Osteoblast (primary cell): ENCODE measurements around the gene LGI1. TPM values are rescaled to one million over a fixed set of nuclear protein-coding genes. Genes with fewer than 3 reads are reported as not detected.

Source experiments
- DNase-seq: peaks from one replicate; pipeline ENCODE4 v3.0.0; 2011; ENCODE audit warnings: low spot score, mixed read lengths; ENCODE audit not compliant: insufficient read length; ENCODE audit errors: missing footprints
- H2AFZ ChIP-seq: 2 replicates; pipeline ENCODE4 v1.6.0; 2011; ENCODE audit warnings: mild to moderate bottlenecking, low read length
- H3K27ac ChIP-seq: 2 replicates; pipeline ENCODE4 v1.5.1; 2011; ENCODE audit warnings: mild to moderate bottlenecking, low read depth, low read length, moderate library complexity
- H3K27me3 ChIP-seq: 2 replicates; pipeline ENCODE4 v1.6.0; 2012; ENCODE audit warnings: mild to moderate bottlenecking, control low read depth, inconsistent platforms, low read length, moderate library complexity; ENCODE audit not compliant: insufficient read depth
- H3K36me3 ChIP-seq: 2 replicates; pipeline ENCODE4 v1.5.1; 2011; ENCODE audit warnings: mild to moderate bottlenecking, low read length, control low read depth, moderate library complexity; ENCODE audit not compliant: insufficient read depth
- H3K4me1 ChIP-seq: 2 replicates; pipeline ENCODE4 v1.5.1; 2011; ENCODE audit warnings: mild to moderate bottlenecking, low read length, control low read depth, moderate library complexity; ENCODE audit not compliant: insufficient read depth
- H3K4me2 ChIP-seq: 2 replicates; pipeline ENCODE4 v1.6.0; 2011; ENCODE audit warnings: mild to moderate bottlenecking, low read length; ENCODE audit not compliant: insufficient read depth
- H3K4me3 ChIP-seq: fragments of 200-600 bp; sonication (generic); 3 replicates; pipeline ENCODE4 v1.5.1; 2012; ENCODE audit warnings: mild to moderate bottlenecking, low read length, inconsistent platforms; ENCODE audit not compliant: insufficient read depth
- H3K79me2 ChIP-seq: 2 replicates; pipeline ENCODE4 v1.6.0; 2012; ENCODE audit warnings: mild to moderate bottlenecking, low read length, control low read depth, inconsistent platforms; ENCODE audit not compliant: insufficient read depth
- H3K9me3 ChIP-seq: 2 replicates; pipeline ENCODE4 v1.5.1; 2011; ENCODE audit warnings: low read depth, low read length, control low read depth
- H4K20me1 ChIP-seq: 2 replicates; pipeline ENCODE4 v1.6.0; 2012; ENCODE audit warnings: mild to moderate bottlenecking, low read length, control low read depth; ENCODE audit not compliant: insufficient read depth
- total RNA-seq: library from RNA; depleted of rRNA; stranded (reverse); fragments of >200 nt; gene quantifications from 2 replicates; pipeline ENCODE4 v1.2.3, GENCODE V29; 2012
- TF ChIP-seq, protein P1 (sequence below): IDR thresholded peaks from 2 replicates; pipeline ENCODE4 v1.5.1; 2011; ENCODE audit warnings: mild to moderate bottlenecking, low read depth, low read length, moderate library complexity; ENCODE audit errors: extremely low read depth

The LGI1 gene
- total RNA-seq, 1 donor: not detected

GRCh38 chr10:93742633-93743349, 14.9 kb upstream of the LGI1 start:
- H3K4me2 ChIP-seq: peak overlapping the region; percentile 44
- H3K36me3 ChIP-seq: no peaks in the 10 kb centered on the region
- H3K4me3 ChIP-seq: no peak overlapping the region
- peak overlapping the region; percentile 26 for H2AFZ ChIP-seq
- no peaks in the 10 kb centered on the region for H4K20me1 ChIP-seq
- H3K79me2 ChIP-seq: no peaks in the 10 kb centered on the region
- H3K9me3 ChIP-seq: no peaks in the 10 kb centered on the region
- DNase-seq: no peak
- peaks cover 5% of the 10 kb centered on the region for H3K27me3 ChIP-seq
- peaks cover 13% of the 10 kb centered on the region for H3K4me1 ChIP-seq
- TF ChIP-seq, protein P1, sequence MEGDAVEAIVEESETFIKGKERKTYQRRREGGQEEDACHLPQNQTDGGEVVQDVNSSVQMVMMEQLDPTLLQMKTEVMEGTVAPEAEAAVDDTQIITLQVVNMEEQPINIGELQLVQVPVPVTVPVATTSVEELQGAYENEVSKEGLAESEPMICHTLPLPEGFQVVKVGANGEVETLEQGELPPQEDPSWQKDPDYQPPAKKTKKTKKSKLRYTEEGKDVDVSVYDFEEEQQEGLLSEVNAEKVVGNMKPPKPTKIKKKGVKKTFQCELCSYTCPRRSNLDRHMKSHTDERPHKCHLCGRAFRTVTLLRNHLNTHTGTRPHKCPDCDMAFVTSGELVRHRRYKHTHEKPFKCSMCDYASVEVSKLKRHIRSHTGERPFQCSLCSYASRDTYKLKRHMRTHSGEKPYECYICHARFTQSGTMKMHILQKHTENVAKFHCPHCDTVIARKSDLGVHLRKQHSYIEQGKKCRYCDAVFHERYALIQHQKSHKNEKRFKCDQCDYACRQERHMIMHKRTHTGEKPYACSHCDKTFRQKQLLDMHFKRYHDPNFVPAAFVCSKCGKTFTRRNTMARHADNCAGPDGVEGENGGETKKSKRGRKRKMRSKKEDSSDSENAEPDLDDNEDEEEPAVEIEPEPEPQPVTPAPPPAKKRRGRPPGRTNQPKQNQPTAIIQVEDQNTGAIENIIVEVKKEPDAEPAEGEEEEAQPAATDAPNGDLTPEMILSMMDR: no peak
- no peak overlapping the region for H3K27ac ChIP-seq

GRCh38 chr10:93745408-93746065, 12.2 kb upstream of the LGI1 start:
- H2AFZ ChIP-seq: peak overlapping the region; percentile 85
- H3K4me1 ChIP-seq: peaks cover 25% of the 10 kb centered on the region
- TF ChIP-seq, protein P1: peak; percentile 81
- H3K27ac ChIP-seq: no peak overlapping the region
- H3K9me3 ChIP-seq: no peaks in the 10 kb centered on the region
- DNase-seq: no peak
- H3K4me2 ChIP-seq: peak overlapping the region; percentile 25
- no peaks in the 10 kb centered on the region for H3K79me2 ChIP-seq
- H3K4me3 ChIP-seq: no peak overlapping the region
- no peaks in the 10 kb centered on the region for H3K27me3 ChIP-seq
- no peaks in the 10 kb centered on the region for H3K36me3 ChIP-seq
- no peaks in the 10 kb centered on the region for H4K20me1 ChIP-seq

DNA sequence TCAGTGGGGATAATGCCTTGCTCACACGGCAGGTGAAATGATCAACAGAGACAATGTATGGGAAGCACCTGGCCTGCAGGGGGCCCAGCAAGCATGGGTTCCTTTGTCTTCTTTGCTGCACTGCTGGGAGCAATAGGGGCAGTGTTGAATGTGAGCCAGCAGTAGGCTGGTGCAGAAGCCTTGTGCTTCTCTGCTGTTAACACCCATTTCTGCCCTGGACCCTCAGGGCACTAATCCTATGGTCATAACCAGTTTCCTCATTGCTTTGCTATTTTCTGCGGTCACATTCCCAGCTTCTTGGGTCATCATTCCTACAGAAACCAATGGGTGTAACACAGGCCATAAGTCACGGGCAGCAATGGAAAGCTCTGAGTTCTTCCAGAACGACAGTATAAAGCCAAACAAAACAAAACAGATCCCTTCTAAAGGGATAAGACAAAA, 10.9 kb upstream of the LGI1 start:
- TF ChIP-seq, protein P1: peak; percentile 14
- Histone ChIP-seq H2AFZ (no peak overlapping the region), H3K4me2 (peak overlapping the region; percentile 79), H3K9me3 (no peaks in the 10 kb centered on the region), H3K79me2 (no peaks in the 10 kb centered on the region), H4K20me1 (no peaks in the 10 kb centered on the region), H3K4me1 (peaks cover 25% of the 10 kb centered on the region), H3K27ac (peak overlapping the region; percentile 31), H3K27me3 (no peaks in the 10 kb centered on the region), H3K4me3 (no peak overlapping the region), H3K36me3 (no peaks in the 10 kb centered on the region)
- peak; percentile 89 for DNase-seq

DNA sequence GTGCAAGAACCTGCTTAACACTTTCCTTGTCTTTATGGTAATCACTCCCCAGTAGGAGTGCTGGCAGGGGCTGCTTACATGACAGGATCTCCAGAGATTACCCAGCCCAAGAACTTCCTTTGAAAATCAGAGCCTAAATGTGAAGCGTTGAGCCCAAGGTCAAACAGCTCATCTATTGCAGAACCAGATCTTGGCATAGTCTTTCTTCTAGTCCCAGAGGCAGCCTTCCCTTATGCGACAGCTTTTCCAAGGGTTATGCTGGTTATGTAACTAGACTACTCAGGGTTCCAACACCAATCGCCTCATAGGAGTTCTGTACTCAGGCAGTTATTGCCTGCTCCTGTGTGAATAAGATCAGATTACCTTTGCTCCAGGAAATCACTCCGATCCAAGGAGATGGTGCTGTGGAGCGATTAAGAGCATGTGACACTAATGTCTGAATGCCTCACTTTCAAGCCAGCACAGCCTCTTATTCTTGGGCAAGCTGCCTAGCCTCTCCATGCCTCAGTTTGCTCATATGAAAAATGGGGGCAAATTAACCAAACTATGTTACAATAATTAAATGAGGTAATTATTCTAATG, 8.4 kb upstream of the LGI1 start:
- peaks cover 32% of the 10 kb centered on the region for H3K4me1 ChIP-seq
- TF ChIP-seq, protein P1: no peak
- H2AFZ ChIP-seq: peak overlapping the region; percentile 40
- H3K9me3 ChIP-seq: no peaks in the 10 kb centered on the region
- no peaks in the 10 kb centered on the region for H3K36me3 ChIP-seq
- no peaks in the 10 kb centered on the region for H4K20me1 ChIP-seq
- no peak for DNase-seq
- no peaks in the 10 kb centered on the region for H3K27me3 ChIP-seq
- H3K79me2 ChIP-seq: no peaks in the 10 kb centered on the region
- H3K4me3 ChIP-seq: no peak overlapping the region
- H3K4me2 ChIP-seq: no peak overlapping the region
- peak overlapping the region; percentile 18 for H3K27ac ChIP-seq
